Thoracic aorta (tissue), 2 donors: ENCODE data around the gene STN1. TPM values are rescaled to one million over a fixed set of nuclear protein-coding genes. Genes with fewer than 3 reads are reported as not detected.

Source experiments
- ATAC-seq: fragments of 150-250 bp; one replicate; pipeline ENCODE4 v1.8.0; 2017; ENCODE audit warnings: low read depth; ENCODE audit not compliant: insufficient number of reproducible peaks, low FRiP score
- DNase-seq: peaks from one replicate; pipeline ENCODE4 v3.0.0-alpha.2; 2020; ENCODE audit warnings: low spot score
- H3K27ac ChIP-seq, 2 donors: fragments of 200-600 bp; sonication (generic); 1 replicate in 1 of 2; 2 replicates in 1 of 2; pipeline ENCODE4 v1.5.1; 2016; ENCODE audit warnings: mild to moderate bottlenecking in 2 of 2, moderate library complexity in 2 of 2
- H3K27me3 ChIP-seq: fragments of 200-600 bp; sonication (generic); replicated peaks from 2 replicates; pipeline ENCODE4 v1.6.0; 2016; ENCODE audit warnings: mild to moderate bottlenecking; ENCODE audit not compliant: insufficient read depth
- H3K36me3 ChIP-seq: fragments of 200-600 bp; sonication (generic); one replicate; pipeline ENCODE4 v1.5.1; 2016
- H3K4me1 ChIP-seq, 2 donors: fragments of 200-600 bp; sonication (generic); 1 replicate in 1 of 2; 2 replicates in 1 of 2; pipeline versions ENCODE4 v1.5.1 to v1.6.0; 2016; ENCODE audit warnings: low read depth in 2 of 2, mild to moderate bottlenecking in 1 of 2; ENCODE audit not compliant: control insufficient read depth in 1 of 2
- H3K4me3 ChIP-seq: fragments of 200-600 bp; sonication (generic); 2 replicates; pipeline ENCODE4 v1.5.1; 2016; ENCODE audit warnings: mild to moderate bottlenecking
- H3K9me3 ChIP-seq: fragments of 200-600 bp; sonication (generic); 2 replicates; pipeline ENCODE4 v1.5.1; 2016
- CTCF ChIP-seq: fragments of 200-600 bp; sonication (generic); IDR thresholded peaks from one replicate; pipeline ENCODE4 v1.5.1; 2019; ENCODE audit warnings: antibody characterized with exemption
- total RNA-seq, 2 donors: library from RNA; depleted of rRNA; stranded (reverse); fragments of >200 nt; gene quantifications; one replicate each; pipeline versions ENCODE4 v1.1.0 to v1.2.3, GENCODE V29; 2016

STN1 gene
- total RNA-seq, 2 donors from 2014 or later = 11.6 to 30.6 TPM

GRCh38 chr10:103853428-103854264 lies 64.3 kb downstream of the STN1 start:
- peak overlapping the region; percentile 81 for H3K4me3 ChIP-seq
- no peaks in the 10 kb centered on the region for H3K36me3 ChIP-seq
- no peak for DNase-seq
- peaks cover 19 to 65% of the 10 kb centered on the region in 2 donors for H3K4me1 ChIP-seq
- TF ChIP-seq CTCF = no peak
- ATAC-seq = no peak
- H3K27ac ChIP-seq = no peak overlapping the region
- H3K27me3 ChIP-seq = no peaks in the 10 kb centered on the region
- no peaks in the 10 kb centered on the region for H3K9me3 ChIP-seq

GRCh38 chr10:103852856-103853255 lies 65.1 kb downstream of the STN1 start:
- no peak overlapping the region for H3K4me3 ChIP-seq
- peaks cover 19 to 65% of the 10 kb centered on the region in 2 donors for H3K4me1 ChIP-seq
- H3K27ac ChIP-seq = peak overlapping the region in 1 of 2 donors; percentile 21
- H3K36me3 ChIP-seq = no peaks in the 10 kb centered on the region
- DNase-seq = no peak
- no peaks in the 10 kb centered on the region for H3K9me3 ChIP-seq
- no peak for TF ChIP-seq CTCF
- H3K27me3 ChIP-seq = no peaks in the 10 kb centered on the region
- ATAC-seq = no peak

- ATAC-seq (no peak), DNase-seq (no peak)
- TF ChIP-seq CTCF = no peak
- H3K36me3 ChIP-seq = no peaks in the 10 kb centered on the region
- H3K4me1 ChIP-seq = peaks cover 19 to 65% of the 10 kb centered on the region in 2 donors
- H3K4me3 ChIP-seq = no peak overlapping the region
- H3K9me3 ChIP-seq = no peaks in the 10 kb centered on the region
- peak overlapping the region in 1 of 2 donors; percentile 21 for H3K27ac ChIP-seq
- H3K27me3 ChIP-seq = no peaks in the 10 kb centered on the region
These were observed 65.7 kb downstream of the STN1 start for GRCh38 chr10:103852189-103852711.

- Histone ChIP-seq H3K27ac (no peak overlapping the region), H3K4me3 (no peak overlapping the region), H3K27me3 (no peaks in the 10 kb centered on the region), H3K9me3 (no peaks in the 10 kb centered on the region), H3K36me3 (no peaks in the 10 kb centered on the region), H3K4me1 (peaks cover 19 to 64% of the 10 kb centered on the region in 2 donors)
- ATAC-seq (no peak), DNase-seq (no peak)
- TF ChIP-seq CTCF = no peak
These were observed 66.7 kb downstream of the STN1 start for GRCh38 chr10:103851261-103851660.

- DNase-seq (no peak), ATAC-seq (no peak)
- Histone ChIP-seq H3K27me3 (no peaks in the 10 kb centered on the region), H3K9me3 (no peaks in the 10 kb centered on the region), H3K4me1 (peaks cover 19 to 67% of the 10 kb centered on the region in 2 donors), H3K4me3 (peak overlapping the region; percentile 40), H3K27ac (peak overlapping the region; percentile 30 to 65), H3K36me3 (no peaks in the 10 kb centered on the region)
- no peak for TF ChIP-seq CTCF
These were observed 67.5 kb downstream of the STN1 start for GRCh38 chr10:103850572-103850895.
